Measurements from ENCODE around the gene RGS6.

Gene RGS6

DNA sequence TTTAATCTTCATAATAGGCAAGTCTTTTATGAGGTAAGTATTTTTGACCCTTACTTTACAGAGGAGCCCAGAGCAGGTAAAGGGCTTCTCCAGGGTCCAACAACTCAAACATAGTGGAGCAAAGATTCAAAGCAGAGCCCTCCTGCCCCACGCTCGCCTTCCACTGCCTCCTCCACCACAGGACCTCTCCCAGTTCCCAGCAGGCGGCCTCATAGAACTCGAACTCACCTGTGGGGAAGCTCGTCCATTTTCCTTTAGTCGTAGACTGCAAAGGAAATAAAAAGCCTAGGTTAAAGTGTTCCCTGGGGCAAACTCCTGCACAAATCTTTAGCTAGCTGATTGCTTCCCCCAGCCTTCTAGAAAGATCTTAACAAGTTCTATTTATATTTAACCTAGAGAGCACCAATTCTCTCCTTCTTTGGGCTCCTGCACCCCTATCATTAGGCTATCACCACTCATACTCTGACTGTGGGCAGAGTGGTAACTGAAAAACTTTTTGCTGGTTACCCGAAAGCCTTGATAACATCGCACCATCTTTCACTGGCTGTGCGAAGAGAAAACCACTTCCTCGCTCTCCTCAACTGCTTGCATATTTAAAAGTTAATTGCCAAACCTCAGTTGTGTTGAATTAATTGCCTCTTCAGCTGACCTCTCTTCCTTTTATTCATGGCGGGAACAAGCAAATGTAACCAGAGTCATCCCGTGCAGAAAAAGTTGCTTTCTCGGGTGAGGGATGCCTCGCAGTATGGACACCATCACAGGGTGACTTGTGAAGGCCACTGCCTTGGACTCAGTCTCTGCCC is 662.1 kb downstream of the RGS6 start:
- Histone ChIP-seq H3K4me3 (ENCODE audit: low read depth, low read length) (no peak overlapping the region), H3K27ac (no peak overlapping the region), H3K36me3 (replicated peaks) (no peaks in the 10 kb centered on the region), H3K27me3 (replicated peaks) (no peaks in the 10 kb centered on the region)
- DNase-seq = no peak
- TF ChIP-seq, protein P1, sequence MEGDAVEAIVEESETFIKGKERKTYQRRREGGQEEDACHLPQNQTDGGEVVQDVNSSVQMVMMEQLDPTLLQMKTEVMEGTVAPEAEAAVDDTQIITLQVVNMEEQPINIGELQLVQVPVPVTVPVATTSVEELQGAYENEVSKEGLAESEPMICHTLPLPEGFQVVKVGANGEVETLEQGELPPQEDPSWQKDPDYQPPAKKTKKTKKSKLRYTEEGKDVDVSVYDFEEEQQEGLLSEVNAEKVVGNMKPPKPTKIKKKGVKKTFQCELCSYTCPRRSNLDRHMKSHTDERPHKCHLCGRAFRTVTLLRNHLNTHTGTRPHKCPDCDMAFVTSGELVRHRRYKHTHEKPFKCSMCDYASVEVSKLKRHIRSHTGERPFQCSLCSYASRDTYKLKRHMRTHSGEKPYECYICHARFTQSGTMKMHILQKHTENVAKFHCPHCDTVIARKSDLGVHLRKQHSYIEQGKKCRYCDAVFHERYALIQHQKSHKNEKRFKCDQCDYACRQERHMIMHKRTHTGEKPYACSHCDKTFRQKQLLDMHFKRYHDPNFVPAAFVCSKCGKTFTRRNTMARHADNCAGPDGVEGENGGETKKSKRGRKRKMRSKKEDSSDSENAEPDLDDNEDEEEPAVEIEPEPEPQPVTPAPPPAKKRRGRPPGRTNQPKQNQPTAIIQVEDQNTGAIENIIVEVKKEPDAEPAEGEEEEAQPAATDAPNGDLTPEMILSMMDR (IDR thresholded peaks at IDR 0.05; ENCODE audit: low read depth, low read length, missing control alignments) = no peak
- in situ Hi-C loops (cut with HindIII; ENCODE audit: low pct_ligation_motif_present, low sequenced_read_pairs) = no loop called here

GRCh38 chr14:72595152-72595862 is 663.1 kb downstream of the RGS6 start:
- TF ChIP-seq, protein P1 (IDR thresholded peaks at IDR 0.05; ENCODE audit: low read depth, low read length, missing control alignments) = no peak
- no peak overlapping the region for H3K4me3 ChIP-seq (ENCODE audit: low read depth, low read length)
- no peak overlapping the region for H3K27ac ChIP-seq
- H3K27me3 ChIP-seq (replicated peaks) = no peaks in the 10 kb centered on the region
- in situ Hi-C loops (cut with HindIII; ENCODE audit: low pct_ligation_motif_present, low sequenced_read_pairs) = no loop called here
- no peak for DNase-seq
- no peaks in the 10 kb centered on the region for H3K36me3 ChIP-seq (replicated peaks)

- Histone ChIP-seq H3K27me3 (replicated peaks) (no peaks in the 10 kb centered on the region), H3K4me3 (ENCODE audit: low read depth, low read length) (no peak overlapping the region), H3K36me3 (replicated peaks) (no peaks in the 10 kb centered on the region), H3K27ac (no peak overlapping the region)
- TF ChIP-seq, protein P1 (IDR thresholded peaks at IDR 0.05; ENCODE audit: low read depth, low read length, missing control alignments) = no peak
- no peak for DNase-seq
- in situ Hi-C loops (cut with HindIII; ENCODE audit: low pct_ligation_motif_present, low sequenced_read_pairs) = no loop called here
These were observed 665.3 kb downstream of the RGS6 start for GRCh38 chr14:72597252-72598233.

GRCh38 chr14:72598306-72598705 is 666.1 kb downstream of the RGS6 start:
- in situ Hi-C loops (cut with HindIII; ENCODE audit: low pct_ligation_motif_present, low sequenced_read_pairs) = no loop called here
- TF ChIP-seq, protein P1 (IDR thresholded peaks at IDR 0.05; ENCODE audit: low read depth, low read length, missing control alignments) = no peak
- Histone ChIP-seq H3K36me3 (replicated peaks) (no peaks in the 10 kb centered on the region), H3K27ac (no peak overlapping the region), H3K4me3 (ENCODE audit: low read depth, low read length) (no peak overlapping the region), H3K27me3 (replicated peaks) (no peaks in the 10 kb centered on the region)
- no peak for DNase-seq

DNA sequence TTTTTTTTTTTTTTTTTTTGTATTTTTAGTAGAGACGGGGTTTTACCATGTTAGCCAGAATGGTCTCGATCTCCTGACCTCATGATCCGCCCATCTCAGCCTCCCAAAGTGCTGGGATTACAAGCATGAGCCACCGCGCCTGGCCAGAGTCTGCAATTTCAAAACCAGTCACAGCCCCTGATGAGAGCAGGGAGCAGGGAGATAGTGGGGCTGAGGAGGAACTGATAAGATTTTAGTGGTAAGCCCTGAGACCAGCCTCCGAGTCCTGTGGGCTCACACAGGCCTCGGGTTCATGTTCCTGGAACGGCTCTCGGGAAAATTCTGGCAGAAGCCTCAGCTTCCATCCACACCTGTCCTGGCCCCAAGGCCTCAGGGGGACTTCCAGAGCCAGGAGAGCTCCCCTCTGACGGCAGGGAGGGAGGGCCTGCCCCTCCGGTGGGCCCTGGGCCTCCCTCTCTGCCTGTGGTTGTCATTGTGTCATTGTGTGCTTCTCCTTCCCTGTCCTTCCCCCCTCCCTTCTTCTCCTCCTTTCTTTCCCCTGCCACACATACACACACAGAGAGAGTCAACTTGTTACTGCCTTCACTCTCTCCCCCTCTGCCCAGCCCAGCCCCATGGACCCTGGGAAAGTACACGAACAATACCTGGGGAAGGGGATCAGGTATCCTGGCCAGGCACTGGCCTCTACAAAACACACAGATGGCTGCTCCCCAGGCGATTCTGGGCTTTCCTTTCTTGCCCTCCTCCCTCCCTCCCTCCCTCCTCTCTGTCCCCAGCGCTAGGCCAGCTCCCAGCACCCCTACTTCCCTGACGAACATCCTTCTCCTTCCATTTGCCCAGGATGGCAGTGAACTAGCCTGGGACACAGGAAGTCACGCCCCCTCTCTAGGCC is 667.6 kb downstream of the RGS6 start:
- Histone ChIP-seq H3K27me3 (replicated peaks) (no peaks in the 10 kb centered on the region), H3K36me3 (replicated peaks) (no peaks in the 10 kb centered on the region)
- in situ Hi-C loops (cut with HindIII; ENCODE audit: low pct_ligation_motif_present, low sequenced_read_pairs) = no loop called here

More for the DNA sequence above, 667.6 kb downstream of the RGS6 start:
- H3K4me3 ChIP-seq (ENCODE audit: low read depth, low read length) = no peak overlapping the region
- DNase-seq = no peak
- H3K27ac ChIP-seq = no peak overlapping the region
- TF ChIP-seq, protein P1 (IDR thresholded peaks at IDR 0.05; ENCODE audit: low read depth, low read length, missing control alignments) = no peak

All from brain microvascular endothelial cell (primary cell).